Bronchial epithelial cell (primary cell): ENCODE results near the gene TNFRSF11A. TPM values are rescaled to one million over a fixed set of nuclear protein-coding genes. Genes with fewer than 3 reads are reported as not detected.

Experiments used
- DNase-seq: peaks from one replicate; pipeline ENCODE4 v3.0.0-alpha.2; 2010; ENCODE audit warnings: low read depth
- FAIRE-seq: peaks from 2 replicates; lab custom pipeline; 2011; peaks lifted over from hg19 to GRCh38; lab: Jason Lieb, UNC
- H3K27me3 ChIP-seq: 2 replicates; pipeline ENCODE4 v1.5.1; 2011; ENCODE audit warnings: low read length; ENCODE audit not compliant: control insufficient read depth, insufficient read depth
- H3K36me3 ChIP-seq: 2 replicates; pipeline ENCODE4 v1.5.1; 2011; ENCODE audit warnings: low read length; ENCODE audit not compliant: control insufficient read depth, insufficient read depth
- H3K4me3 ChIP-seq: 2 replicates; pipeline ENCODE4 v1.5.1; 2011; ENCODE audit warnings: mild to moderate bottlenecking, low read depth, low read length, control low read depth
- CTCF ChIP-seq: IDR thresholded peaks from 2 replicates; pipeline ENCODE4 v1.5.1; 2011; ENCODE audit warnings: mild to moderate bottlenecking, moderate library complexity, low read length, control low read depth, inconsistent platforms; ENCODE audit not compliant: insufficient read depth, severe bottlenecking
- total RNA-seq: library from RNA; depleted of rRNA; stranded (reverse); fragments of >200 nt; gene quantifications from 2 replicates; pipeline ENCODE4 v1.2.1, GENCODE V29; 2014

The TNFRSF11A gene
- total RNA-seq, 1 donor from 2014 or later: under 0.01 TPM

DNA sequence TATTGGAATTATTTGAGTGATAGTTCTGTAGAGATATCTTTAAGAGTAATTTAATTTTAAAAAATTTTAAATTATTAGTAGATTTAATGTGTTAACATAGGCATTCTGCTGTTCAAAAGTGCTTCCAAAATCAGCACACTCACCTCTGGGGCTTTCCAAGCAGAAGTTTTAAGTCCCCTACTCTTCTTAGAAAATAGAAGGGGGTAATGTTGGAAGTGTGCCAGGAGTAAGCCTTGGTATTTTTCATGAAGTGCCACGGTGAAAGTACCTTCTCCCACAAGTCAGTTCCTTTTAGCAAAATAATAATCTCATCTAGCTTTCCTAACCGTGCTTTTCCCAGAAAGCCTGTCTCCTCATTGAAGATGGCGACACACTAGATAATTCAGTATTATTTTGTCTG lies 3.9 kb upstream of the TNFRSF11A start:
- peaks cover 1% of the 10 kb centered on the region for H3K27me3 ChIP-seq
- no peak for FAIRE-seq
- no peak for TF ChIP-seq CTCF

DNA sequence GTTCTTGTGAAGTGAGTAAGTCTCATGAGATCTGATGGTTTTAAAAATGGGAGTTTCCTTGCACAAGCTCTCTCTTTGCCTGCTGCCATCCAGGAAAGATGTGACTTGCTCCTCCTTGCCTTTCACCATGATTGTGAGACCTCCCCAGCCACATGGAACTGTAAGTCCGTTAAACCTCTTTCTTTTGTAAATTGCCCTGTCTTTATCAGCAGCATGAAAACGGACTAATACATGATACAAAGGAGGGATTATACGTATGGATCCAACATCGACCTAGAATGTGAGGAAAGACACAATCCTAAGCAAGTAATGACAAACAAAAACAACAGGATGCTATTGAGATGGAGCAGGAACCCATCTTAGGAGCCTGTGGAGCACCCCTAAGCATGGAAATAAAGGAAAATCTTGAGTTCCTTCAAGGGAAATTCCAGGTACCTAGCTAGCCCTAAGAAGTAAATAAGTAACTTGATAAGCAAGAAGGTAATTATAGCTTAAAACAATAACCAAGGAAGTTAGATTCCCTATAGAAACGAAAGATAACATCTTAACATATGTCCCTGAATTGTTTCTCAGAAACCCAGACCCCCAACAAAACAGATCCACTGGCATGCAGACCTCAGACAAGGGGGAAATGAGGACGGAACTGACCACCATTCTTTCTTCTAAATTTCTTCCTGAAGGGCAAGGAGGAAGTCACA lies 1.5 kb upstream of the TNFRSF11A start:
- Histone ChIP-seq H3K27me3 (peaks cover 1% of the 10 kb centered on the region), H3K4me3 (no peak overlapping the region), H3K36me3 (no peaks in the 10 kb centered on the region)
- DNase-seq (no peak), FAIRE-seq (no peak)
- no peak for TF ChIP-seq CTCF

More for the DNA sequence above, 3.9 kb upstream of the TNFRSF11A start:
- Histone ChIP-seq H3K4me3 (no peak overlapping the region), H3K36me3 (no peaks in the 10 kb centered on the region)
- no peak for DNase-seq

DNA sequence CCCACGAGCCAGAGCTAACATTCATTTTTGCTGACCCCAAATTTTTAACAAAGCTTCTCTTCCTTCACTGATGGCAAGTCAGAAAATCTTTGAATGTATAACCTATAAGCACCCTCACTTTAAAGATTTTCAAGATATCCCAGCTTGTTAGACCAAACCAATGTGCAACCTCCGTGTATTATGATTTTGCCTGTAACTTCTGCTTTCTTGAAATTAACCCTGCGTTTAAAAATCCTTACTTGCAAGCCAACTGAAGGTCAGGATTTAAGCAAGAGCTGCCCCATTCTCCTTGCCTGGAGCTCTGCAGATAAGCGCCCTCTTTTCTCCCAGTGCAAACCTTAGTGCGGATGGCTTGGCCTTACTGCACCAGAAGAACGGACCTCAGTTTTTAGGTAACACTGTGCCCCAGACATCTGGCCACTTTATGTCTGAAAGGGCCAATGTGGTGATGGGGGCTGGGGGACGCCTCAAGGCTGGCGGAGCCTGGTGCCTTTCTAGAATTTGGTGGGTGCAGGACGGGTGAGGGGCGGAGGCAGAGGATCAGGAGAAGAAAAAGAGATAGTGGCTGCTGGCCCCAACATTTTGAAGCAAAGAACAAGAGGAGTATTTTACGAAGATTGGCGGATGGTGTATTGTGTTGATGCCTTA lies 805 bp upstream of the TNFRSF11A start:
- Histone ChIP-seq H3K36me3 (no peaks in the 10 kb centered on the region), H3K4me3 (no peak overlapping the region)
- no peak for TF ChIP-seq CTCF

GRCh38 chr18:62325806-62326645 lies 916 bp downstream of the TNFRSF11A start:
- FAIRE-seq (peak; percentile 36), DNase-seq (peak; percentile 34)
- peaks cover 1% of the 10 kb centered on the region for H3K27me3 ChIP-seq
- no peak for TF ChIP-seq CTCF
- no peaks in the 10 kb centered on the region for H3K36me3 ChIP-seq
- H3K4me3 ChIP-seq: peak overlapping the region; percentile 50

More for the DNA sequence above, 805 bp upstream of the TNFRSF11A start:
- FAIRE-seq: no peak
- DNase-seq: no peak
- peaks cover 1% of the 10 kb centered on the region for H3K27me3 ChIP-seq

DNA sequence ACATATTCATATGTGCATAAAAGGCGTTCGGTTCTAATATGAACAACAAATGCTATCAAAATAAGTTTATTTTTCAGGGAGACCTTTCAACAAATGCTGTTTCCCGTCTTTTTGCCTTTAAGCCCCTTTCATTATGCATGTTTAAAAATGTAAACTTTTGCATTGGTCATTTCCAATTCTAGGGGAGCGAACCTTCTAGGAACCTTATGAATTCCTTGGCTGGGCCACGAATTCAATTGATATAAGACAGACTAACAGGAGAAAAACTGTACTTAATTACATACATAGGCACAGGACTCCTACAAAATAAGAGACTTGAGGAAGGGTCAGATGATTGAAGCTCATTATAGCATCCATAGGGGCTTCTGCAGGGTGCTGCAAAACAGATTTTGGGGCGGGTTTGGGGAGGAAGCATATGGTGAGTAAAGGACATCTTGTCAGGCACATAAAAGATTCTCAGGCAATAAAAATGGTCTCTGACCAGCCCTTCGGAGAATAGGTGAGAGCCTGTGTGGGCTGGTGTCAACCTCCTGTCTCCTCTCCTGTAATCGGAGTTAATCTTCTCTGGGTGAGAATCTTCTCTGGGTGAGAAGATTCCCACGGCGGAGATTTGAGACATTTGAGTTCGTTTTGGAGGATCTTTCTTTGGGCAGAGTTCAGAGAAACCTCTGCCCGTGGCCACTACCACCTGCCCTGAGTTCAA lies 1.7 kb downstream of the TNFRSF11A start:
- FAIRE-seq: no peak
- DNase-seq: no peak
- no peak overlapping the region for H3K4me3 ChIP-seq
- no peaks in the 10 kb centered on the region for H3K27me3 ChIP-seq
- no peaks in the 10 kb centered on the region for H3K36me3 ChIP-seq
- TF ChIP-seq CTCF: no peak
